Measurements from ENCODE around the gene ZNF445.

DNA sequence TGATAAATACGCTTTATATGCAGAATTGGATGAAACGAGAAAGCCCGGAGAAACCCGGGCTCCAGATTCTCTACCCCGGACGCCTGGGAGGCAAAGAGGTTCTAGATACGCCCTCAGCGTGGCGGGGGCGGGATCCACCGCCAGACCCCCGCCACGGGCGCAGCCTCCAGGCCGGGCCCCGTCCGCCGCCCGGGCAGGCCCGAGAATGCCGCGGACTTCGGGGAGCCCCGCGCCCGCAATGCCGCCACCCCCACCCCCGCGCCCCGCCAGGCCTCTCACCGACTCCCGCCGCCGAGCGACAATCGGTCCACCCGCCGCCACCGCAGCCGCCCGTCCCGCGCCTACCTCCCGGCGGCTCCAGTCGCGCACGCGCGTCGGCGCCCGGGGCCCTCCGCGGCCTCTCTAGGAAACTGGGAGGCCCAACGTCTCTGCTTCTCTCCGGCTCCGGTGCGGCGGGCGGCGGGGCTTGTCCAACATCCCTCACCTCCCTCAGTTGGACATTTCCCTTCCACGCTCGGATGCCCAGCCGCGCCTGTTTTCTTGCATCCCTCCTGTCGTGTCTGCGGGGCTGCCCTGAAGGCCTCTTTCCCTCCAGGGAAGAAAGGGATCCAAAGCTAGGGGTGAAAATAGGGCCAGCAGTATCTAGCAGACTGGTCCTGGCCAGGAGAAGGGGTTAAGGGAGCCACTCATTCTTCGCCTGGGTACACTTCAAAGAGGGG lies at the start of gene ZNF445:
- TF ChIP-seq, protein P1, sequence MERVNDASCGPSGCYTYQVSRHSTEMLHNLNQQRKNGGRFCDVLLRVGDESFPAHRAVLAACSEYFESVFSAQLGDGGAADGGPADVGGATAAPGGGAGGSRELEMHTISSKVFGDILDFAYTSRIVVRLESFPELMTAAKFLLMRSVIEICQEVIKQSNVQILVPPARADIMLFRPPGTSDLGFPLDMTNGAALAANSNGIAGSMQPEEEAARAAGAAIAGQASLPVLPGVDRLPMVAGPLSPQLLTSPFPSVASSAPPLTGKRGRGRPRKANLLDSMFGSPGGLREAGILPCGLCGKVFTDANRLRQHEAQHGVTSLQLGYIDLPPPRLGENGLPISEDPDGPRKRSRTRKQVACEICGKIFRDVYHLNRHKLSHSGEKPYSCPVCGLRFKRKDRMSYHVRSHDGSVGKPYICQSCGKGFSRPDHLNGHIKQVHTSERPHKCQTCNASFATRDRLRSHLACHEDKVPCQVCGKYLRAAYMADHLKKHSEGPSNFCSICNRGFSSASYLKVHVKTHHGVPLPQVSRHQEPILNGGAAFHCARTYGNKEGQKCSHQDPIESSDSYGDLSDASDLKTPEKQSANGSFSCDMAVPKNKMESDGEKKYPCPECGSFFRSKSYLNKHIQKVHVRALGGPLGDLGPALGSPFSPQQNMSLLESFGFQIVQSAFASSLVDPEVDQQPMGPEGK (CRISPR knock-in tag; IDR thresholded peaks at IDR 0.05; ENCODE audit: borderline replicate concordance), result no peak
- TF ChIP-seq ZNF8 (CRISPR knock-in tag; IDR thresholded peaks at IDR 0.05) (no peak), ZFP30 (CRISPR knock-in tag; IDR thresholded peaks at IDR 0.05) (no peak), ARNTL (CRISPR knock-in tag; IDR thresholded peaks at IDR 0.05; ENCODE audit: borderline replicate concordance, low read depth) (no peak), OSR1 (CRISPR knock-in tag; IDR thresholded peaks at IDR 0.05) (no peak)
